H9 (cell line): ENCODE data around the gene PEA15. TPM values are rescaled to one million over a fixed set of nuclear protein-coding genes. Genes with fewer than 3 reads are reported as not detected.

Experiments
- DNase-seq: peaks from one replicate; pipeline ENCODE4 v3.0.0-alpha.2; 2017
- H2AFZ ChIP-seq: one replicate; pipeline ENCODE4 v1.6.1; 2013; ENCODE audit warnings: mild to moderate bottlenecking, low read length, control low read depth, moderate library complexity
- H2AK5ac ChIP-seq: 2 replicates; pipeline ENCODE4 v1.6.1; 2013; ENCODE audit warnings: low read length, control low read depth, mixed read lengths; ENCODE audit not compliant: insufficient read length
- H2BK120ac ChIP-seq: one replicate; pipeline ENCODE4 v1.6.1; 2013; ENCODE audit warnings: low read depth, mild to moderate bottlenecking, low read length, control low read depth, inconsistent platforms; ENCODE audit not compliant: poor library complexity, severe bottlenecking
- H2BK12ac ChIP-seq: 2 replicates; pipeline ENCODE4 v1.6.1; 2013; ENCODE audit warnings: low read length, control low read depth, mixed read lengths, low read depth; ENCODE audit not compliant: insufficient read length
- H2BK15ac ChIP-seq: 2 replicates; pipeline ENCODE4 v1.6.1; 2013; ENCODE audit warnings: low read depth, low read length, control low read depth
- H2BK20ac ChIP-seq: one replicate; pipeline ENCODE4 v1.6.1; 2013; ENCODE audit warnings: low read depth, mild to moderate bottlenecking, low read length, control low read depth, inconsistent platforms; ENCODE audit not compliant: poor library complexity, severe bottlenecking
- H2BK5ac ChIP-seq: 2 replicates; pipeline ENCODE4 v1.6.1; 2013; ENCODE audit warnings: low read length, control low read depth, mixed read lengths; ENCODE audit not compliant: insufficient read length
- H3K14ac ChIP-seq: 2 replicates; pipeline ENCODE4 v1.6.1; 2013; ENCODE audit warnings: low read length, control low read depth; ENCODE audit not compliant: insufficient read depth
- H3K18ac ChIP-seq: 2 replicates; pipeline ENCODE4 v1.6.1; 2013; ENCODE audit warnings: low read depth, mild to moderate bottlenecking, mixed read lengths, low read length, control low read depth; ENCODE audit not compliant: insufficient read length
- H3K23ac ChIP-seq: 2 replicates; pipeline ENCODE4 v1.6.1; 2013; ENCODE audit warnings: low read length, control low read depth, mixed read lengths, low read depth; ENCODE audit not compliant: insufficient read length
- H3K23me2 ChIP-seq: 2 replicates; pipeline ENCODE4 v1.6.1; 2013; ENCODE audit warnings: low read depth, mild to moderate bottlenecking, mixed read lengths, low read length, control low read depth; ENCODE audit not compliant: insufficient read length, poor library complexity, severe bottlenecking
- H3K27ac ChIP-seq: 2 replicates; pipeline ENCODE4 v1.5.1; 2013; ENCODE audit warnings: low read length, control low read depth, mixed read lengths, low read depth; ENCODE audit not compliant: insufficient read length
- H3K27me3 ChIP-seq: 2 replicates; pipeline ENCODE4 v1.6.1; 2013; ENCODE audit warnings: low read length, control low read depth, inconsistent platforms; ENCODE audit not compliant: insufficient read depth
- H3K4ac ChIP-seq: 2 replicates; pipeline ENCODE4 v1.6.1; 2013; ENCODE audit warnings: low read depth, mild to moderate bottlenecking, control low read depth, inconsistent platforms, low read length, moderate library complexity
- H3K4me1 ChIP-seq: 2 replicates; pipeline ENCODE4 v1.6.1; 2013; ENCODE audit warnings: low read length, control low read depth, inconsistent platforms; ENCODE audit not compliant: insufficient read depth
- H3K4me2 ChIP-seq: 2 replicates; pipeline ENCODE4 v1.6.1; 2013; ENCODE audit warnings: low read length, control low read depth, mixed read lengths; ENCODE audit not compliant: insufficient read length, insufficient read depth
- H3K56ac ChIP-seq: 2 replicates; pipeline ENCODE4 v1.6.1; 2013; ENCODE audit warnings: low read depth, mild to moderate bottlenecking, mixed read lengths, low read length, control low read depth; ENCODE audit not compliant: insufficient read length
- H3K79me1 ChIP-seq: 2 replicates; pipeline ENCODE4 v1.6.1; 2013; ENCODE audit warnings: low read depth, mild to moderate bottlenecking, moderate library complexity, low read length, control low read depth, inconsistent platforms; ENCODE audit not compliant: insufficient read depth, poor library complexity, severe bottlenecking
- H3K79me2 ChIP-seq: 2 replicates; pipeline ENCODE4 v1.6.1; 2013; ENCODE audit warnings: low read length, control low read depth, inconsistent platforms; ENCODE audit not compliant: insufficient read depth
- H3K9ac ChIP-seq: 2 replicates; pipeline ENCODE4 v1.6.1; 2013; ENCODE audit warnings: low read length, control low read depth, mixed read lengths; ENCODE audit not compliant: insufficient read length; ENCODE audit errors: extremely low read depth
- H3K9me3 ChIP-seq: one replicate; pipeline ENCODE4 v1.6.1; 2013; ENCODE audit warnings: low read depth, low read length, inconsistent platforms; ENCODE audit not compliant: control insufficient read depth
- H3T11ph ChIP-seq: one replicate; pipeline ENCODE4 v1.6.1; 2013; ENCODE audit warnings: mild to moderate bottlenecking, low read length, control low read depth, inconsistent platforms
- H4K20me1 ChIP-seq: one replicate; pipeline ENCODE4 v1.6.1; 2013; ENCODE audit not compliant: control insufficient read depth, insufficient read length, insufficient read depth
- H4K5ac ChIP-seq: 2 replicates; pipeline ENCODE4 v1.6.1; 2013; ENCODE audit warnings: low read depth, mild to moderate bottlenecking, mixed read lengths, low read length, control low read depth; ENCODE audit not compliant: insufficient read length
- H4K8ac ChIP-seq: replicated peaks from 2 replicates; pipeline ENCODE4 v1.6.1; 2013; ENCODE audit warnings: low read length, control low read depth, mixed read lengths, low read depth; ENCODE audit not compliant: insufficient read length
- H4K91ac ChIP-seq: 2 replicates; pipeline ENCODE4 v1.6.1; 2013; ENCODE audit warnings: low read depth, mild to moderate bottlenecking, moderate library complexity, mixed read lengths, low read length, control low read depth; ENCODE audit not compliant: insufficient read length
- H3K27ac Mint-ChIP-seq, 3 experiments: 2 replicates in 2 of 3; 3 replicates in 1 of 3; pipeline ENCODE4 v1.8.0; 2020 to 2021; ENCODE audit warnings: mixed read lengths in 3 of 3, mild to moderate bottlenecking in 1 of 3, moderate library complexity in 1 of 3
- H3K27me3 Mint-ChIP-seq: 2 replicates; pipeline ENCODE4 v1.8.0; 2021; ENCODE audit warnings: low read depth, mild to moderate bottlenecking, moderate library complexity, mixed read lengths
- H3K36me3 Mint-ChIP-seq, 3 experiments: 2 replicates in 2 of 3; 3 replicates in 1 of 3; pipeline ENCODE4 v1.8.0; 2020 to 2021; ENCODE audit warnings: low read depth in 3 of 3, mixed read lengths in 3 of 3; ENCODE audit not compliant: insufficient read depth in 1 of 3
- H3K4me1 Mint-ChIP-seq, 2 experiments: 2 replicates each; pipeline ENCODE4 v1.8.0; 2020; ENCODE audit warnings: mixed read lengths in 2 of 2
- H3K4me3 Mint-ChIP-seq, 2 experiments: 2 replicates in 1 of 2; 3 replicates in 1 of 2; pipeline ENCODE4 v1.8.0; 2020 to 2021; ENCODE audit warnings: mild to moderate bottlenecking in 2 of 2, mixed read lengths in 2 of 2, moderate library complexity in 1 of 2
- H3K9me3 Mint-ChIP-seq, 2 experiments: 2 replicates in 1 of 2; 3 replicates in 1 of 2; pipeline ENCODE4 v1.8.0; 2020; ENCODE audit warnings: mild to moderate bottlenecking in 2 of 2, mixed read lengths in 2 of 2, moderate library complexity in 1 of 2
- WGBS: extraction: QIAGEN DNeasy Blood & Tissue Kit; methylation state at CpG from one replicate; pipeline ENCODE4 v1.1.7; 2013; ENCODE audit warnings: missing lambda C conversion rate, low lambda C conversion rate, mixed read lengths; ENCODE audit not compliant: insufficient read length; ENCODE audit errors: extremely low coverage; 5-methylcytosine and 5-hydroxymethylcytosine counted together
- total RNA-seq: library from RNA; stranded (reverse); gene quantifications from 2 replicates; pipeline ENCODE4 v1.2.1, GENCODE V29; 2021
- TF ChIP-seq, protein P1 (sequence below): fragments of 200-600 bp; sonication (generic); conservative IDR thresholded peaks from 3 replicates; pipeline ENCODE4 v1.8.0; 2021; ENCODE audit warnings: antibody characterized with exemption, mild to moderate bottlenecking

The PEA15 gene
- total RNA-seq, 1 experiment from 2014 or later: 82.1 TPM

DNA sequence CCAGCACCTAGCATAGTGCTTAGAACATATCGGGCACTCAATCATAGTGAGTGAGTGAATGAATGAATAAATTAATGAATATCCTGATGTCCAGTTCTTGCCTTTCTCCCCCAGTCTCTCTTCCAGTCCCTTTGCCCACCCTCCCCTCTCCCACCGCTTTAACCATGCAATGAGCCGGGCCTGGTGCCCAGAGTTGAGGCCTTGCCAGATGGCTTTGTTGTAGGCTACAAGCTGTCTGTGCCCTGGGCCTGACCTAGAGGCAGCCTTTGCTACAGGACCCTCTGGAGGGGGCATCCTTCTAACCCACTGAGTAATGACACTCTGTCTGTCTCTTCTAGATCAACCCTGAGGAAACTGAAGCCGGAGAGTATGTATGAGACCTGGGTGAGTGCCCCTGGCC, 8.0 kb upstream of the PEA15 start:
- no peak overlapping the region for H2BK15ac ChIP-seq
- H3K27ac ChIP-seq: no peak overlapping the region
- no peaks in the 10 kb centered on the region for H3K9me3 ChIP-seq
- H3K9me3 Mint-ChIP-seq: no peaks in the 10 kb centered on the region
- no peak overlapping the region for H3K14ac ChIP-seq
- no CpG with 5 or more reads among the region's 4 CpGs for WGBS
- no peak overlapping the region for H4K5ac ChIP-seq
- H3K27ac Mint-ChIP-seq: no peak overlapping the region
- H4K8ac ChIP-seq: no peak overlapping the region
- H3K56ac ChIP-seq: no peak overlapping the region
- no peak overlapping the region for H2AFZ ChIP-seq
- no peak overlapping the region for H3K23ac ChIP-seq
- H4K20me1 ChIP-seq: no peaks in the 10 kb centered on the region
- H3K18ac ChIP-seq: no peak overlapping the region
- H3K4me3 Mint-ChIP-seq: no peak overlapping the region
- H2BK20ac ChIP-seq: no peak overlapping the region
- H2BK12ac ChIP-seq: no peak overlapping the region
- no peaks in the 10 kb centered on the region for H3K79me1 ChIP-seq
- no peaks in the 10 kb centered on the region for H3K27me3 ChIP-seq
- TF ChIP-seq, protein P1, sequence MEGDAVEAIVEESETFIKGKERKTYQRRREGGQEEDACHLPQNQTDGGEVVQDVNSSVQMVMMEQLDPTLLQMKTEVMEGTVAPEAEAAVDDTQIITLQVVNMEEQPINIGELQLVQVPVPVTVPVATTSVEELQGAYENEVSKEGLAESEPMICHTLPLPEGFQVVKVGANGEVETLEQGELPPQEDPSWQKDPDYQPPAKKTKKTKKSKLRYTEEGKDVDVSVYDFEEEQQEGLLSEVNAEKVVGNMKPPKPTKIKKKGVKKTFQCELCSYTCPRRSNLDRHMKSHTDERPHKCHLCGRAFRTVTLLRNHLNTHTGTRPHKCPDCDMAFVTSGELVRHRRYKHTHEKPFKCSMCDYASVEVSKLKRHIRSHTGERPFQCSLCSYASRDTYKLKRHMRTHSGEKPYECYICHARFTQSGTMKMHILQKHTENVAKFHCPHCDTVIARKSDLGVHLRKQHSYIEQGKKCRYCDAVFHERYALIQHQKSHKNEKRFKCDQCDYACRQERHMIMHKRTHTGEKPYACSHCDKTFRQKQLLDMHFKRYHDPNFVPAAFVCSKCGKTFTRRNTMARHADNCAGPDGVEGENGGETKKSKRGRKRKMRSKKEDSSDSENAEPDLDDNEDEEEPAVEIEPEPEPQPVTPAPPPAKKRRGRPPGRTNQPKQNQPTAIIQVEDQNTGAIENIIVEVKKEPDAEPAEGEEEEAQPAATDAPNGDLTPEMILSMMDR: no peak
- H3K4me2 ChIP-seq: no peak overlapping the region
- H3K27me3 Mint-ChIP-seq: peaks cover 3% of the 10 kb centered on the region; the same call in 1 of the 2 replicates
- H3T11ph ChIP-seq: no peak overlapping the region
- peaks cover 0 to 4% of the 10 kb centered on the region in 2 experiments; a peak in 1 of 4 replicates for H3K4me1 Mint-ChIP-seq
- no peak for DNase-seq
- no peak overlapping the region for H2AK5ac ChIP-seq
- no peak overlapping the region for H2BK5ac ChIP-seq
- no peaks in the 10 kb centered on the region for H3K79me2 ChIP-seq
- peaks cover 3% of the 10 kb centered on the region; the same call in 1 of the 2 replicates for H3K4me1 ChIP-seq
- no peak overlapping the region for H3K9ac ChIP-seq
- no peaks in the 10 kb centered on the region for H3K36me3 Mint-ChIP-seq
- no peak overlapping the region for H4K91ac ChIP-seq
- H3K4ac ChIP-seq: no peak overlapping the region
- H2BK120ac ChIP-seq: no peak overlapping the region
- no peaks in the 10 kb centered on the region for H3K23me2 ChIP-seq
